Measurements from ENCODE around the gene FAM181B.

The FAM181B gene

DNA sequence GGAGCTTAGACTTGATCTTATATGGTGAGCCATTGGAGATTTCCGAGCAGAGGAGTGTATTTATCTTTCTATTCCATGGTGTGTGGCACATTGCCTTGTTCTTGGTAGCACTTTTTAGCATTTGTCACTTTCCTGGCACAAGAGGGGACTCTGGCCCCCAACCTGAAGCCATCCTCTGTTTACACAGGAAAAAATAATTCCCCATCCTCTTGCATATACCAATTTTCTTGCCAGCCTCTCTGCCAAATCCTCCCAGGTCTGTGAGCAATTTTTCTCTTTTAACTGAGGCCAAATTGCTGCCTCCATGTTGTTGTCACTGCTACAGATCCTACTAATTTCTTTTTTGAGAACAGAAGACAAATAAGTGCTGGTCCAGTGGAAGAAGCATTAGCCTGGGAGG is 20.3 kb upstream of the FAM181B start:
- TF ChIP-seq GABPA (IDR thresholded peaks at IDR 0.05; ENCODE audit: low read depth) (no peak), SPI1 (IDR thresholded peaks at IDR 0.05; ENCODE audit: borderline replicate concordance, low read depth) (no peak), CTCF (IDR thresholded peaks at IDR 0.05; ENCODE audit: insufficient read depth, low read length) (no peak), POLR2AphosphoS5 (IDR thresholded peaks at IDR 0.05; ENCODE audit: low read depth) (no peak)
- TF ChIP-seq, protein P1, sequence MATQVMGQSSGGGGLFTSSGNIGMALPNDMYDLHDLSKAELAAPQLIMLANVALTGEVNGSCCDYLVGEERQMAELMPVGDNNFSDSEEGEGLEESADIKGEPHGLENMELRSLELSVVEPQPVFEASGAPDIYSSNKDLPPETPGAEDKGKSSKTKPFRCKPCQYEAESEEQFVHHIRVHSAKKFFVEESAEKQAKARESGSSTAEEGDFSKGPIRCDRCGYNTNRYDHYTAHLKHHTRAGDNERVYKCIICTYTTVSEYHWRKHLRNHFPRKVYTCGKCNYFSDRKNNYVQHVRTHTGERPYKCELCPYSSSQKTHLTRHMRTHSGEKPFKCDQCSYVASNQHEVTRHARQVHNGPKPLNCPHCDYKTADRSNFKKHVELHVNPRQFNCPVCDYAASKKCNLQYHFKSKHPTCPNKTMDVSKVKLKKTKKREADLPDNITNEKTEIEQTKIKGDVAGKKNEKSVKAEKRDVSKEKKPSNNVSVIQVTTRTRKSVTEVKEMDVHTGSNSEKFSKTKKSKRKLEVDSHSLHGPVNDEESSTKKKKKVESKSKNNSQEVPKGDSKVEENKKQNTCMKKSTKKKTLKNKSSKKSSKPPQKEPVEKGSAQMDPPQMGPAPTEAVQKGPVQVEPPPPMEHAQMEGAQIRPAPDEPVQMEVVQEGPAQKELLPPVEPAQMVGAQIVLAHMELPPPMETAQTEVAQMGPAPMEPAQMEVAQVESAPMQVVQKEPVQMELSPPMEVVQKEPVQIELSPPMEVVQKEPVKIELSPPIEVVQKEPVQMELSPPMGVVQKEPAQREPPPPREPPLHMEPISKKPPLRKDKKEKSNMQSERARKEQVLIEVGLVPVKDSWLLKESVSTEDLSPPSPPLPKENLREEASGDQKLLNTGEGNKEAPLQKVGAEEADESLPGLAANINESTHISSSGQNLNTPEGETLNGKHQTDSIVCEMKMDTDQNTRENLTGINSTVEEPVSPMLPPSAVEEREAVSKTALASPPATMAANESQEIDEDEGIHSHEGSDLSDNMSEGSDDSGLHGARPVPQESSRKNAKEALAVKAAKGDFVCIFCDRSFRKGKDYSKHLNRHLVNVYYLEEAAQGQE (IDR thresholded peaks at IDR 0.05; ENCODE audit: insufficient replicate concordance, low read depth) = no peak
- Histone ChIP-seq H3K4me3 (replicated peaks; ENCODE audit: insufficient read depth, low read length) (no peak overlapping the region), H3K27me3 (ENCODE audit: insufficient read depth, poor library complexity, severe bottlenecking) (peaks cover 9% of the 10 kb centered on the region), H3K27ac (replicated peaks) (no peak overlapping the region)
- DNase-seq (ENCODE audit: low read depth in 1 of 2, low spot score in 1 of 2) = no peak

- peaks cover 9% of the 10 kb centered on the region for H3K27me3 ChIP-seq (ENCODE audit: insufficient read depth, poor library complexity, severe bottlenecking)
- DNase-seq (ENCODE audit: low read depth in 1 of 2, low spot score in 1 of 2) = no peak
- no peak overlapping the region for H3K4me3 ChIP-seq (replicated peaks; ENCODE audit: insufficient read depth, low read length)
- no peak overlapping the region for H3K27ac ChIP-seq (replicated peaks)
- no peak for TF ChIP-seq GABPA (IDR thresholded peaks at IDR 0.05; ENCODE audit: low read depth)
- TF ChIP-seq CTCF (IDR thresholded peaks at IDR 0.05; ENCODE audit: insufficient read depth, low read length) = no peak
- TF ChIP-seq, protein P1 (IDR thresholded peaks at IDR 0.05; ENCODE audit: insufficient replicate concordance, low read depth) = no peak
- no peak for TF ChIP-seq POLR2AphosphoS5 (IDR thresholded peaks at IDR 0.05; ENCODE audit: low read depth)
- TF ChIP-seq SPI1 (IDR thresholded peaks at IDR 0.05; ENCODE audit: borderline replicate concordance, low read depth) = no peak
These were observed 19.1 kb upstream of the FAM181B start for GRCh38 chr11:82752801-82753200.

GRCh38 chr11:82750643-82751139 is 17.0 kb upstream of the FAM181B start:
- Histone ChIP-seq H3K4me3 (replicated peaks; ENCODE audit: insufficient read depth, low read length) (no peak overlapping the region), H3K27ac (replicated peaks) (no peak overlapping the region), H3K27me3 (ENCODE audit: insufficient read depth, poor library complexity, severe bottlenecking) (peaks cover 9% of the 10 kb centered on the region)
- DNase-seq (ENCODE audit: low read depth in 1 of 2, low spot score in 1 of 2) = peak in 1 of 2 experiments; percentile 2
- TF ChIP-seq SPI1 (IDR thresholded peaks at IDR 0.05; ENCODE audit: borderline replicate concordance, low read depth) (no peak), CTCF (IDR thresholded peaks at IDR 0.05; ENCODE audit: insufficient read depth, low read length) (no peak), POLR2AphosphoS5 (IDR thresholded peaks at IDR 0.05; ENCODE audit: low read depth) (no peak), GABPA (IDR thresholded peaks at IDR 0.05; ENCODE audit: low read depth) (no peak)
- TF ChIP-seq, protein P1 (IDR thresholded peaks at IDR 0.05; ENCODE audit: insufficient replicate concordance, low read depth) = no peak

Measured in HL-60 (cell line).